ENCODE data around the gene MORN5.

MORN5 gene

DNA sequence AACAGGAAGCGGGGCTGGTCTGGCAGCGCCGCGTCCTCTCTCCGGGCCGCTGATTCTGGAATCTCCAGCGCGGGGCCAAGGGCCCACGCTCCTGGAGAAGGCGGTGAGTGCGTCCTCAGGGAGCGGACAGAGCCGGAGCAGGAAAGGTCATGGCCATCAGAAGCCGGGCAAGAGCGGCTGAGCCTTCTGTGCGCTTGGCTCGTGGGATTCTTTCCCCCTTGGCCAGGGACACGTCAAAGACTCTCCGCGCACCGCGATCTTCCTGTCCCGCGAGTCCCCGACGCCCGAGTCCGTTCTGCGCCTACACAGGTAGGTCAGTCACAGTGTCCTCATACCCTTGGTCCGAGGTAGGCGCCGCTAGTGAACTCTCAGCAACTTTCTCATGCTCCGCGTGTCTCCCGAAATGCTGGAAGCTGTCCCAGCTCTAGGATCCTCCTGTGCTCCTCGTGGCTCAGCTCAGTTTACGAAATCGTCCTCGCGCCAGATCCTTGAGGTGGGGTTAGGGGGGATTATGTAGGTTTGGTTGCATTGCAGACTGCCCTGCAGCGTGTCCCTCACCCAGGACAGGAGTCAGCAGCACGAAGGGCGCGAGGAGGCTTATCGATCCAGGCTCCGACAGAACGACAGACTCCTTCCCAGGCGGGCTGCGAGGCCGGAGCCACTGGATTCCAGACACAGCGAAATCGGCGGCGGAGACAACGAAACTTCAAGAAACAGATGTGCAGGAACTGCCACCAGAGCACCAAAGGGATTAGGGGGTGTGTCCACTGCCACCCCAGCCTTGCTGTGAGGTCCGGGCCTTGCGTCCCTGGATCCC is 60.4 kb downstream of the MORN5 start:
- peak; percentile 23 for DNase-seq (ENCODE audit: low read depth)
- TF ChIP-seq, protein P1, sequence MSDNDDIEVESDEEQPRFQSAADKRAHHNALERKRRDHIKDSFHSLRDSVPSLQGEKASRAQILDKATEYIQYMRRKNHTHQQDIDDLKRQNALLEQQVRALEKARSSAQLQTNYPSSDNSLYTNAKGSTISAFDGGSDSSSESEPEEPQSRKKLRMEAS (IDR thresholded peaks at IDR 0.05; ENCODE audit: low read depth, low read length) = no peak
- TF ChIP-seq MYC (IDR thresholded peaks at IDR 0.05; ENCODE audit: low read depth, low read length) (no peak), POLR2A (IDR thresholded peaks at IDR 0.05; ENCODE audit: extremely low read depth, insufficient read length) (no peak)
- TF ChIP-seq, protein P2, sequence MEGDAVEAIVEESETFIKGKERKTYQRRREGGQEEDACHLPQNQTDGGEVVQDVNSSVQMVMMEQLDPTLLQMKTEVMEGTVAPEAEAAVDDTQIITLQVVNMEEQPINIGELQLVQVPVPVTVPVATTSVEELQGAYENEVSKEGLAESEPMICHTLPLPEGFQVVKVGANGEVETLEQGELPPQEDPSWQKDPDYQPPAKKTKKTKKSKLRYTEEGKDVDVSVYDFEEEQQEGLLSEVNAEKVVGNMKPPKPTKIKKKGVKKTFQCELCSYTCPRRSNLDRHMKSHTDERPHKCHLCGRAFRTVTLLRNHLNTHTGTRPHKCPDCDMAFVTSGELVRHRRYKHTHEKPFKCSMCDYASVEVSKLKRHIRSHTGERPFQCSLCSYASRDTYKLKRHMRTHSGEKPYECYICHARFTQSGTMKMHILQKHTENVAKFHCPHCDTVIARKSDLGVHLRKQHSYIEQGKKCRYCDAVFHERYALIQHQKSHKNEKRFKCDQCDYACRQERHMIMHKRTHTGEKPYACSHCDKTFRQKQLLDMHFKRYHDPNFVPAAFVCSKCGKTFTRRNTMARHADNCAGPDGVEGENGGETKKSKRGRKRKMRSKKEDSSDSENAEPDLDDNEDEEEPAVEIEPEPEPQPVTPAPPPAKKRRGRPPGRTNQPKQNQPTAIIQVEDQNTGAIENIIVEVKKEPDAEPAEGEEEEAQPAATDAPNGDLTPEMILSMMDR (IDR thresholded peaks at IDR 0.05; ENCODE audit: low read depth, low read length) = no peak
- H3K4me3 ChIP-seq (ENCODE audit: low read depth, low read length) = peak overlapping the region; percentile 57

DNA sequence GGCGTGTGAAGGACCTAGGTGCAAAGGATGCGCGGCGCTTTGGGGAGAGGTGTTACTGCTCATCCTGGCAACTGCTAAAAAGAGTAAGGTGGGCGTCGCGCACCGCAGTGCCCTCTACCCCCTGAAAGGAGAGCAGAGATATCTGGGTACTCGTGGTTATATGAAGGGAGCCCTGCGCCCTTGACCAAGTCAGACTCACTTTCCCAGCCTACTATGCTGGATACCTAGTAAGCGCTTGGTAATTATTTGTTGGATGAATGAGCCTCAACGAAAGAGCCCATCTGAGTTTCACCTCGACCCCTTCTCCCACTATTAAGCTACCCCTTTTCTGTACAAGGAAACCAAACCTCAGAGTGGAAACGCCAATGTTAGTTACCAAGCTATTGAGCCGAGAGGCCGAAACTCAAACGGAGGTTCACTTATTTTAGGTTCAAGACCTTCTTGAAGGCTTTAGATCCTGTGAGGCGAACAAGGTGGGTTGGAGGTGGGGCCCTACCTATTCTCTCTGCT is 61.0 kb downstream of the MORN5 start:
- no peak for TF ChIP-seq POLR2A (IDR thresholded peaks at IDR 0.05; ENCODE audit: extremely low read depth, insufficient read length)
- TF ChIP-seq MYC (IDR thresholded peaks at IDR 0.05; ENCODE audit: low read depth, low read length) = no peak
- TF ChIP-seq, protein P1 (IDR thresholded peaks at IDR 0.05; ENCODE audit: low read depth, low read length) = no peak
- H3K4me3 ChIP-seq (ENCODE audit: low read depth, low read length) = peak overlapping the region; percentile 57
- DNase-seq (ENCODE audit: low read depth) = no peak

DNA sequence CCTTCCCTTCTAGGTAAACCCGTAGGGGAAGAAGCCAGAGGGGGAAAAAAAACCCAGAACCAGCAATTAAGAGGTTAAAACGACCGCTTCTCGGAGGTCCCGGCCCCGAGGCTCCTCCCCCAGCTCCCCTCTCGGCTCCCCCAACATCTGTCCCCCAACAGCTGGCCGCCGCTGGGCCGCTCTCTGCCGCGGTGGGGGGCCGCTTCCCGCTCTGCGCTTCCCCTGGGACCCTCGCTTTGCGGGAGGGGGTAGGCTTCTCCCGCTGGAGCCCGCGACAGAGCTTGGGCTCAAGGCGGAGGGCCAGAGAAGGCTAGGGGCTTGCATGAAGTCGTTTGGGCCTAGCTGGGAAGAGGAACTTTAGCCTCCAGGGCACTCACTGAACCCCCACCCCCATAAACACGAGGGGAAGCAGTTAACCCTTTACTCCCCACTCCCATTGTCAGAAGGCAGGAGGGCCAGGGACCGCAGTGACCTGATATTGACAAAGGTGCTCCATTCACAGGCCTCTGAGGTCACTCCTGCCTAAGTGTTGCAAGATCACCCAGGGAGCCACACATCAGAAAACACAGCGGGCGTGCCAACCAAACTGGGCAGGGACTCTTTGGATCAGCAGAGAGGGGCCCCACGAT is 61.6 kb downstream of the MORN5 start:
- peak; percentile 78 for DNase-seq (ENCODE audit: low read depth)
- H3K4me3 ChIP-seq (ENCODE audit: low read depth, low read length) = peak overlapping the region; percentile 57
- TF ChIP-seq POLR2A (IDR thresholded peaks at IDR 0.05; ENCODE audit: extremely low read depth, insufficient read length) (no peak), MYC (IDR thresholded peaks at IDR 0.05; ENCODE audit: low read depth, low read length) (0 out of 2 replicates have a peak, but pooled peaks have one; percentile 16)
- TF ChIP-seq, protein P2 (IDR thresholded peaks at IDR 0.05; ENCODE audit: low read depth, low read length) = no peak

DNA sequence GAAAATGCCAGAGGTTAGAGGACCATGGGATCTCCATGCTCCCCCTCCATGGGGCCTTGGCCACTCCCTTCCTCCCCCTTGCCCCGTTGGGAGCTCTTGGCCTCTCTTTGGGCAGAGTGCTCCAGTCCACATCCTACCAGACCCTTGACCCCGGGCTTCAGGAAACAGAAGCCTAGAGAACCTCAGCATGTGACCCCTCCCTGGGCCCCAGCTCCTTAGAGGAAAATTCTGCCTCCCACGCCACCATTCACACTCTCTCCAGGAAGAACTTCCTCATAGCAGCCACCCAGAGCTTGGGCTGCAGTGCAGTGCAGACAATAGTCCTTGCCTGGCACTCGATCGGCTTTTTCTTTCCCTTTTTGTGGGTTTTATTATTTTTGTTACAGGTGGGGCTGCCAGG is 63.1 kb downstream of the MORN5 start:
- peak; percentile 56 for DNase-seq (ENCODE audit: low read depth)
- TF ChIP-seq, protein P1 (IDR thresholded peaks at IDR 0.05; ENCODE audit: low read depth, low read length) = no peak
- TF ChIP-seq, protein P2 (IDR thresholded peaks at IDR 0.05; ENCODE audit: low read depth, low read length) = no peak
- no peak for TF ChIP-seq POLR2A (IDR thresholded peaks at IDR 0.05; ENCODE audit: extremely low read depth, insufficient read length)
- TF ChIP-seq MYC (IDR thresholded peaks at IDR 0.05; ENCODE audit: low read depth, low read length) = no peak
- no peak overlapping the region for H3K4me3 ChIP-seq (ENCODE audit: low read depth, low read length)

DNA sequence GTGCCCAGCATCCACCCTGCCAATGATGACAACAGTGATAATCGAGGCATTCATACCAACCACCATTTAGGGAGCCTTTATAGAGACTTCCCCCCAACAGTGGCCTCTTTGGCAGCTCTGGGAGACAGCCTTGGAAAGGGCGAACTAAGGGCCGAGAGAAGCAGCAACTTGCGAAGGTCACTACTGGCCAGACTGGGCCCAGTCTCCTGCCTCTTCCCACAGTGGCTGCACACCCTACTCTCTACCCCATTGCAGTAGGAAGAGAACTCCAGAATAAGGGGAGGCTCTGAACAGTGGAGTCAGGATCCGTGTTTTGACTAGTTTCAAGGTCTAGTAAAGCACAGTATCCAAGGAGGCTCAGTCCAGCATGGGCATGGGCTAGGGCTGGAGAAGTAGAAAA is 63.7 kb downstream of the MORN5 start:
- TF ChIP-seq MYC (IDR thresholded peaks at IDR 0.05; ENCODE audit: low read depth, low read length) = no peak
- TF ChIP-seq POLR2A (IDR thresholded peaks at IDR 0.05; ENCODE audit: extremely low read depth, insufficient read length) = no peak
- TF ChIP-seq, protein P1 (IDR thresholded peaks at IDR 0.05; ENCODE audit: low read depth, low read length) = no peak
- TF ChIP-seq, protein P2 (IDR thresholded peaks at IDR 0.05; ENCODE audit: low read depth, low read length) = no peak
- DNase-seq (ENCODE audit: low read depth) = no peak
- H3K4me3 ChIP-seq (ENCODE audit: low read depth, low read length) = no peak overlapping the region
